ENCODE results near the gene FGF14.
"Not testable (repeated sequence)": the region's sequence is repeated elsewhere in the genome, so short reads cannot be mapped to it uniquely, and the experiment has no call there.

FGF14 gene

GRCh38 chr13:101846701-101847100 lies 555.1 kb downstream of the FGF14 start:
- Mint-ChIP-seq H3K27ac (no peak overlapping the region), H3K27me3 (no peaks in the 10 kb centered on the region), H3K4me3 (no peak overlapping the region), H3K4me1 (no peaks in the 10 kb centered on the region), H3K36me3 (no peaks in the 10 kb centered on the region), H3K9me3 (no peaks in the 10 kb centered on the region)
- no peak for ATAC-seq

GRCh38 chr13:101846249-101846648 lies 555.6 kb downstream of the FGF14 start:
- Mint-ChIP-seq H3K27ac (no peak overlapping the region), H3K9me3 (no peaks in the 10 kb centered on the region), H3K36me3 (no peaks in the 10 kb centered on the region), H3K27me3 (no peaks in the 10 kb centered on the region), H3K4me3 (no peak overlapping the region), H3K4me1 (no peaks in the 10 kb centered on the region)
- no peak for ATAC-seq

GRCh38 chr13:101845245-101846020 lies 556.4 kb downstream of the FGF14 start:
- Mint-ChIP-seq H3K9me3 (no peaks in the 10 kb centered on the region), H3K4me3 (no peak overlapping the region), H3K27ac (no peak overlapping the region), H3K36me3 (no peaks in the 10 kb centered on the region), H3K4me1 (no peaks in the 10 kb centered on the region), H3K27me3 (no peaks in the 10 kb centered on the region)
- ATAC-seq = no peak

- H3K9me3 Mint-ChIP-seq = no peaks in the 10 kb centered on the region
- no peaks in the 10 kb centered on the region for H3K4me1 Mint-ChIP-seq
- no peak overlapping the region for H3K27ac Mint-ChIP-seq
- no peak for ATAC-seq
- no peaks in the 10 kb centered on the region for H3K36me3 Mint-ChIP-seq
- H3K4me3 Mint-ChIP-seq = no peak overlapping the region
- H3K27me3 Mint-ChIP-seq = no peaks in the 10 kb centered on the region
These were observed 560.1 kb downstream of the FGF14 start for GRCh38 chr13:101841698-101842097.

GRCh38 chr13:101838323-101838722 lies 563.5 kb downstream of the FGF14 start:
- H3K9me3 Mint-ChIP-seq = no peaks in the 10 kb centered on the region
- no peak overlapping the region for H3K4me3 Mint-ChIP-seq
- no peaks in the 10 kb centered on the region for H3K4me1 Mint-ChIP-seq
- no peaks in the 10 kb centered on the region for H3K27me3 Mint-ChIP-seq
- H3K27ac Mint-ChIP-seq = no peak overlapping the region
- no peak for ATAC-seq
- H3K36me3 Mint-ChIP-seq = no peaks in the 10 kb centered on the region

- not testable (repeated sequence) for H3K4me3 Mint-ChIP-seq, H3K4me1 Mint-ChIP-seq, H3K36me3 Mint-ChIP-seq, H3K27me3 Mint-ChIP-seq, ATAC-seq, H3K27ac Mint-ChIP-seq, H3K9me3 Mint-ChIP-seq
These were observed 564.1 kb downstream of the FGF14 start for GRCh38 chr13:101837778-101838177.

GRCh38 chr13:101837288-101837687 lies 564.6 kb downstream of the FGF14 start:
- Mint-ChIP-seq H3K27ac (no peak overlapping the region), H3K4me3 (no peak overlapping the region), H3K27me3 (no peaks in the 10 kb centered on the region), H3K4me1 (no peaks in the 10 kb centered on the region), H3K36me3 (no peaks in the 10 kb centered on the region), H3K9me3 (no peaks in the 10 kb centered on the region)
- no peak for ATAC-seq

- no peaks in the 10 kb centered on the region for H3K4me1 Mint-ChIP-seq
- ATAC-seq = no peak
- H3K4me3 Mint-ChIP-seq = no peak overlapping the region
- H3K36me3 Mint-ChIP-seq = no peaks in the 10 kb centered on the region
- H3K9me3 Mint-ChIP-seq = peaks cover under 1% of the 10 kb centered on the region
- no peaks in the 10 kb centered on the region for H3K27me3 Mint-ChIP-seq
- no peak overlapping the region for H3K27ac Mint-ChIP-seq
These were observed 565.9 kb downstream of the FGF14 start for GRCh38 chr13:101835920-101836319.

- no peak overlapping the region for H3K4me3 Mint-ChIP-seq
- no peaks in the 10 kb centered on the region for H3K36me3 Mint-ChIP-seq
- no peak for ATAC-seq
- H3K27ac Mint-ChIP-seq = no peak overlapping the region
- H3K27me3 Mint-ChIP-seq = no peaks in the 10 kb centered on the region
- H3K4me1 Mint-ChIP-seq = no peaks in the 10 kb centered on the region
- peaks cover 6% of the 10 kb centered on the region for H3K9me3 Mint-ChIP-seq
These were observed 568.2 kb downstream of the FGF14 start for GRCh38 chr13:101833671-101834070.

GRCh38 chr13:101830035-101830434 lies 571.8 kb downstream of the FGF14 start:
- H3K4me3 Mint-ChIP-seq = no peak overlapping the region
- peaks cover 6% of the 10 kb centered on the region for H3K9me3 Mint-ChIP-seq
- H3K27ac Mint-ChIP-seq = no peak overlapping the region
- no peaks in the 10 kb centered on the region for H3K4me1 Mint-ChIP-seq
- no peaks in the 10 kb centered on the region for H3K36me3 Mint-ChIP-seq
- no peaks in the 10 kb centered on the region for H3K27me3 Mint-ChIP-seq
- no peak for ATAC-seq

- Mint-ChIP-seq H3K27ac (no peak overlapping the region), H3K4me1 (no peaks in the 10 kb centered on the region), H3K36me3 (no peaks in the 10 kb centered on the region), H3K4me3 (no peak overlapping the region), H3K9me3 (peaks cover 6% of the 10 kb centered on the region), H3K27me3 (no peaks in the 10 kb centered on the region)
- no peak for ATAC-seq
These were observed 572.4 kb downstream of the FGF14 start for GRCh38 chr13:101829484-101829883.

GRCh38 chr13:101828119-101828518 lies 573.7 kb downstream of the FGF14 start:
- Mint-ChIP-seq H3K36me3 (no peaks in the 10 kb centered on the region), H3K27ac (no peak overlapping the region), H3K4me3 (no peak overlapping the region), H3K4me1 (no peaks in the 10 kb centered on the region), H3K9me3 (peaks cover 6% of the 10 kb centered on the region), H3K27me3 (no peaks in the 10 kb centered on the region)
- no peak for ATAC-seq

GRCh38 chr13:101817898-101818297 lies 584.0 kb downstream of the FGF14 start:
- no peak overlapping the region for H3K27ac Mint-ChIP-seq
- peaks cover 3% of the 10 kb centered on the region for H3K9me3 Mint-ChIP-seq
- no peaks in the 10 kb centered on the region for H3K36me3 Mint-ChIP-seq
- no peak for ATAC-seq
- H3K4me3 Mint-ChIP-seq = no peak overlapping the region
- H3K27me3 Mint-ChIP-seq = no peaks in the 10 kb centered on the region
- no peaks in the 10 kb centered on the region for H3K4me1 Mint-ChIP-seq

- peaks cover 3% of the 10 kb centered on the region for H3K9me3 Mint-ChIP-seq
- H3K4me1 Mint-ChIP-seq = no peaks in the 10 kb centered on the region
- no peaks in the 10 kb centered on the region for H3K27me3 Mint-ChIP-seq
- no peak overlapping the region for H3K4me3 Mint-ChIP-seq
- no peak overlapping the region for H3K27ac Mint-ChIP-seq
- ATAC-seq = no peak
- H3K36me3 Mint-ChIP-seq = no peaks in the 10 kb centered on the region
These were observed 590.0 kb downstream of the FGF14 start for GRCh38 chr13:101811881-101812280.

GRCh38 chr13:101811284-101811839 lies 590.5 kb downstream of the FGF14 start:
- ATAC-seq = no peak
- Mint-ChIP-seq H3K4me3 (no peak overlapping the region), H3K27me3 (no peaks in the 10 kb centered on the region), H3K9me3 (peaks cover 3% of the 10 kb centered on the region), H3K4me1 (no peaks in the 10 kb centered on the region), H3K27ac (no peak overlapping the region), H3K36me3 (no peaks in the 10 kb centered on the region)

- Mint-ChIP-seq H3K4me1 (no peaks in the 10 kb centered on the region), H3K27ac (no peak overlapping the region), H3K36me3 (no peaks in the 10 kb centered on the region), H3K9me3 (no peaks in the 10 kb centered on the region), H3K27me3 (no peaks in the 10 kb centered on the region), H3K4me3 (no peak overlapping the region)
- no peak for ATAC-seq
These were observed 602.7 kb downstream of the FGF14 start for GRCh38 chr13:101799196-101799595.

Data from stimulated activated memory B cell treated with anti-CD40 and anti-IgM and Interleukin-4, amounts not matched to agents 10 μg/mL and 1 μg/mL and 100 μg/mL, for 72 hours (primary cell).